ENCODE measurements around the gene C16orf54. TPM values are rescaled to one million over a fixed set of nuclear protein-coding genes. Genes with fewer than 3 reads are reported as not detected.

Gene C16orf54
- total and polyA plus RNA-seq, 2 experiments from 2014 or later = 3.2 TPM; not detected in 1

DNA sequence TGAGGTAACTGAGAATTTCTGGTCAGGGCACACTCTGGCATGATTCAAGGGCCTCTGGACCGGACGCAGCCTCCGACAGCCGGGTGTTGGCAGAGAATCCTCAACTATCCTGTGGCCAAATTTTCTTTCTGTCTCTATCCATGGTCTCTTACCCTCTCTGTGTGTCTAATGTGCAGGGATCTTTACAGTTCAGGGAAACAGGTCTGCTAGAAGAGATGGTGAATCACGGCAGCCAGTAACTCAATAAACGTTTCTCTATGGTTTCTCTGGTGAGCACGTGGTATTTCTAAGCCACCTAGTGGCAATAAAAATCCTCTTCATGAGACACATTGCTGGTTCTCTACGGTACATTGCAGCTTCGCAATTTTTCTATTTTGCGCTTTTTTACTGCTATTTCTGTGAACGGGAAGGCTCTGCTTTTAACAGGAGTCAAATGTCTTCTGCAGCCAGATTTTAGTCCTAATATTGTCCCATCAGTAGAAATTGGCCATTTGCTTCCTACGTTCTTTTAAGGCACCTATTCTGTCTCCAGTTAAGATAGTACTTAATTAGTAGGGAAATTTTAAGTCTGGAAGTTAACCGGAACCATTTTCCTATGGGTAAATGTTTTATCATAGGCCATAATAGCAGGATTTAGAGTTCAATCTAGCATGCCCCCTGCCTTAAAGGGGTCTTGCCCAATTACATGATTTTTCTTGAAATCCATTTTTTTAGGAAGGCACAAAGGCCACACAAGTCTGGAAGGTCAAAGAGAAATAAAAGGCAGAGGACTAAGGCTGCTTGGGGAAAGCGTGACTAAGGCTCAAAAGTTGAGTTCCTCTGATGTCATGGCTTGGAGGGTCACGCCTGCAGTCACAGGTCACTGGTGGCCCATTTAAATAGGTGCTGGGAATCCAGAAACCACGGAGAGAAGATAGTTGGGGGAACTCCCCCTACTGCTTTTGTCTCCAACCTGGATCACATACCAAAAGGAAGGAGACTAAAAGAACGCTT lies 35.3 kb downstream of the C16orf54 start (continued):
- TF ChIP-seq, protein P1, sequence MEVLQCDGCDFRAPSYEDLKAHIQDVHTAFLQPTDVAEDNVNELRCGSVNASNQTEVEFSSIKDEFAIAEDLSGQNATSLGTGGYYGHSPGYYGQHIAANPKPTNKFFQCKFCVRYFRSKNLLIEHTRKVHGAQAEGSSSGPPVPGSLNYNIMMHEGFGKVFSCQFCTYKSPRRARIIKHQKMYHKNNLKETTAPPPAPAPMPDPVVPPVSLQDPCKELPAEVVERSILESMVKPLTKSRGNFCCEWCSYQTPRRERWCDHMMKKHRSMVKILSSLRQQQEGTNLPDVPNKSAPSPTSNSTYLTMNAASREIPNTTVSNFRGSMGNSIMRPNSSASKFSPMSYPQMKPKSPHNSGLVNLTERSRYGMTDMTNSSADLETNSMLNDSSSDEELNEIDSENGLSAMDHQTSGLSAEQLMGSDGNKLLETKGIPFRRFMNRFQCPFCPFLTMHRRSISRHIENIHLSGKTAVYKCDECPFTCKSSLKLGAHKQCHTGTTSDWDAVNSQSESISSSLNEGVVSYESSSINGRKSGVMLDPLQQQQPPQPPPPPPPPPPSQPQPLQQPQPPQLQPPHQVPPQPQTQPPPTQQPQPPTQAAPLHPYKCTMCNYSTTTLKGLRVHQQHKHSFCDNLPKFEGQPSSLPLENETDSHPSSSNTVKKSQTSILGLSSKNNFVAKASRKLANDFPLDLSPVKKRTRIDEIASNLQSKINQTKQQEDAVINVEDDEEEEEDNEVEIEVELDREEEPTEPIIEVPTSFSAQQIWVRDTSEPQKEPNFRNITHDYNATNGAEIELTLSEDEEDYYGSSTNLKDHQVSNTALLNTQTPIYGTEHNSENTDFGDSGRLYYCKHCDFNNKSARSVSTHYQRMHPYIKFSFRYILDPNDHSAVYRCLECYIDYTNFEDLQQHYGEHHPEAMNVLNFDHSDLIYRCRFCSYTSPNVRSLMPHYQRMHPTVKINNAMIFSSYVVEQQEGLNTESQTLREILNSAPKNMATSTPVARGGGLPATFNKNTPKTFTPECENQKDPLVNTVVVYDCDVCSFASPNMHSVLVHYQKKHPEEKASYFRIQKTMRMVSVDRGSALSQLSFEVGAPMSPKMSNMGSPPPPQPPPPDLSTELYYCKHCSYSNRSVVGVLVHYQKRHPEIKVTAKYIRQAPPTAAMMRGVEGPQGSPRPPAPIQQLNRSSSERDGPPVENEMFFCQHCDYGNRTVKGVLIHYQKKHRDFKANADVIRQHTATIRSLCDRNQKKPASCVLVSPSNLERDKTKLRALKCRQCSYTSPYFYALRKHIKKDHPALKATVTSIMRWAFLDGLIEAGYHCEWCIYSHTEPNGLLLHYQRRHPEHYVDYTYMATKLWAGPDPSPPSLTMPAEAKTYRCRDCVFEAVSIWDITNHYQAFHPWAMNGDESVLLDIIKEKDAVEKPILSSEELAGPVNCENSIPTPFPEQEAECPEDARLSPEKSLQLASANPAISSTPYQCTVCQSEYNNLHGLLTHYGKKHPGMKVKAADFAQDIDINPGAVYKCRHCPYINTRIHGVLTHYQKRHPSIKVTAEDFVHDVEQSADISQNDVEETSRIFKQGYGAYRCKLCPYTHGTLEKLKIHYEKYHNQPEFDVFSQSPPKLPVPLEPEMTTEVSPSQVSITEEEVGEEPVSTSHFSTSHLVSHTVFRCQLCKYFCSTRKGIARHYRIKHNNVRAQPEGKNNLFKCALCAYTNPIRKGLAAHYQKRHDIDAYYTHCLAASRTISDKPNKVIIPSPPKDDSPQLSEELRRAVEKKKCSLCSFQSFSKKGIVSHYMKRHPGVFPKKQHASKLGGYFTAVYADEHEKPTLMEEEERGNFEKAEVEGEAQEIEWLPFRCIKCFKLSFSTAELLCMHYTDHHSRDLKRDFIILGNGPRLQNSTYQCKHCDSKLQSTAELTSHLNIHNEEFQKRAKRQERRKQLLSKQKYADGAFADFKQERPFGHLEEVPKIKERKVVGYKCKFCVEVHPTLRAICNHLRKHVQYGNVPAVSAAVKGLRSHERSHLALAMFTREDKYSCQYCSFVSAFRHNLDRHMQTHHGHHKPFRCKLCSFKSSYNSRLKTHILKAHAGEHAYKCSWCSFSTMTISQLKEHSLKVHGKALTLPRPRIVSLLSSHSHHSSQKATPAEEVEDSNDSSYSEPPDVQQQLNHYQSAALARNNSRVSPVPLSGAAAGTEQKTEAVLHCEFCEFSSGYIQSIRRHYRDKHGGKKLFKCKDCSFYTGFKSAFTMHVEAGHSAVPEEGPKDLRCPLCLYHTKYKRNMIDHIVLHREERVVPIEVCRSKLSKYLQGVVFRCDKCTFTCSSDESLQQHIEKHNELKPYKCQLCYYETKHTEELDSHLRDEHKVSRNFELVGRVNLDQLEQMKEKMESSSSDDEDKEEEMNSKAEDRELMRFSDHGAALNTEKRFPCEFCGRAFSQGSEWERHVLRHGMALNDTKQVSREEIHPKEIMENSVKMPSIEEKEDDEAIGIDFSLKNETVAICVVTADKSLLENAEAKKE (CRISPR knock-in tag; IDR thresholded peaks at IDR 0.05) = no peak
- TF ChIP-seq POLR2AphosphoS5 (IDR thresholded peaks at IDR 0.05; ENCODE audit: low read depth) = no peak
- TF ChIP-seq STAT1 (IDR thresholded peaks at IDR 0.05; ENCODE audit: unreplicated experiment) = no peak
- TF ChIP-seq, protein P2, sequence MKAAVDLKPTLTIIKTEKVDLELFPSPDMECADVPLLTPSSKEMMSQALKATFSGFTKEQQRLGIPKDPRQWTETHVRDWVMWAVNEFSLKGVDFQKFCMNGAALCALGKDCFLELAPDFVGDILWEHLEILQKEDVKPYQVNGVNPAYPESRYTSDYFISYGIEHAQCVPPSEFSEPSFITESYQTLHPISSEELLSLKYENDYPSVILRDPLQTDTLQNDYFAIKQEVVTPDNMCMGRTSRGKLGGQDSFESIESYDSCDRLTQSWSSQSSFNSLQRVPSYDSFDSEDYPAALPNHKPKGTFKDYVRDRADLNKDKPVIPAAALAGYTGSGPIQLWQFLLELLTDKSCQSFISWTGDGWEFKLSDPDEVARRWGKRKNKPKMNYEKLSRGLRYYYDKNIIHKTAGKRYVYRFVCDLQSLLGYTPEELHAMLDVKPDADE (IDR thresholded peaks at IDR 0.05) = no peak
- no peak for TF ChIP-seq NANOG (IDR thresholded peaks at IDR 0.05; ENCODE audit: borderline replicate concordance)
- TF ChIP-seq EZH2phosphoT487 (IDR thresholded peaks at IDR 0.05; ENCODE audit: unreplicated experiment) = no peak
- TF ChIP-seq, protein P3, sequence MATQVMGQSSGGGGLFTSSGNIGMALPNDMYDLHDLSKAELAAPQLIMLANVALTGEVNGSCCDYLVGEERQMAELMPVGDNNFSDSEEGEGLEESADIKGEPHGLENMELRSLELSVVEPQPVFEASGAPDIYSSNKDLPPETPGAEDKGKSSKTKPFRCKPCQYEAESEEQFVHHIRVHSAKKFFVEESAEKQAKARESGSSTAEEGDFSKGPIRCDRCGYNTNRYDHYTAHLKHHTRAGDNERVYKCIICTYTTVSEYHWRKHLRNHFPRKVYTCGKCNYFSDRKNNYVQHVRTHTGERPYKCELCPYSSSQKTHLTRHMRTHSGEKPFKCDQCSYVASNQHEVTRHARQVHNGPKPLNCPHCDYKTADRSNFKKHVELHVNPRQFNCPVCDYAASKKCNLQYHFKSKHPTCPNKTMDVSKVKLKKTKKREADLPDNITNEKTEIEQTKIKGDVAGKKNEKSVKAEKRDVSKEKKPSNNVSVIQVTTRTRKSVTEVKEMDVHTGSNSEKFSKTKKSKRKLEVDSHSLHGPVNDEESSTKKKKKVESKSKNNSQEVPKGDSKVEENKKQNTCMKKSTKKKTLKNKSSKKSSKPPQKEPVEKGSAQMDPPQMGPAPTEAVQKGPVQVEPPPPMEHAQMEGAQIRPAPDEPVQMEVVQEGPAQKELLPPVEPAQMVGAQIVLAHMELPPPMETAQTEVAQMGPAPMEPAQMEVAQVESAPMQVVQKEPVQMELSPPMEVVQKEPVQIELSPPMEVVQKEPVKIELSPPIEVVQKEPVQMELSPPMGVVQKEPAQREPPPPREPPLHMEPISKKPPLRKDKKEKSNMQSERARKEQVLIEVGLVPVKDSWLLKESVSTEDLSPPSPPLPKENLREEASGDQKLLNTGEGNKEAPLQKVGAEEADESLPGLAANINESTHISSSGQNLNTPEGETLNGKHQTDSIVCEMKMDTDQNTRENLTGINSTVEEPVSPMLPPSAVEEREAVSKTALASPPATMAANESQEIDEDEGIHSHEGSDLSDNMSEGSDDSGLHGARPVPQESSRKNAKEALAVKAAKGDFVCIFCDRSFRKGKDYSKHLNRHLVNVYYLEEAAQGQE (IDR thresholded peaks at IDR 0.05; ENCODE audit: unreplicated experiment) = no peak

Data from GM23338 (cell line).